Measurements from ENCODE around the gene SIGLEC14. TPM values are rescaled to one million over a fixed set of nuclear protein-coding genes. Genes with fewer than 3 reads are reported as not detected.

SIGLEC14 gene
- total and polyA plus RNA-seq, 4 donors, result 1.0 to 3.5 (median 2.0) TPM

- H3K36me3 ChIP-seq (ENCODE audit: control insufficient read depth, insufficient read depth, low read length), result peaks cover 39% of the 10 kb centered on the region
- H3K9me3 ChIP-seq (ENCODE audit: control insufficient read depth, insufficient read depth, low read length), result no peaks in the 10 kb centered on the region
- H3K4me3 ChIP-seq (ENCODE audit: low read depth, low read length), result peak overlapping the region; percentile 83
- H3K27ac ChIP-seq (ENCODE audit: low read depth, low read length), result peak overlapping the region; percentile 84
- H3K4me1 ChIP-seq (ENCODE audit: control insufficient read depth, insufficient read depth, low read length), result peaks cover 57% of the 10 kb centered on the region
- no peaks in the 10 kb centered on the region for H3K27me3 ChIP-seq (ENCODE audit: control insufficient read depth, insufficient read depth, low read length)
- WGBS (ENCODE audit: insufficient coverage), result 0% methylated on average over 3 of the region's 21 CpGs
- peak; percentile 54 to 93 (median 68) for DNase-seq (ENCODE audit: low read depth in 4 of 6, low spot score in 6 of 6)
Observed at GRCh38 chr19:51690454-51691073, 43.9 kb upstream of the SIGLEC14 start.

- H3K27me3 ChIP-seq (ENCODE audit: control insufficient read depth, insufficient read depth, low read length), result no peaks in the 10 kb centered on the region
- H3K4me1 ChIP-seq (ENCODE audit: control insufficient read depth, insufficient read depth, low read length), result peaks cover 57% of the 10 kb centered on the region
- H3K27ac ChIP-seq (ENCODE audit: low read depth, low read length), result peak overlapping the region; percentile 84
- peak overlapping the region; percentile 83 for H3K4me3 ChIP-seq (ENCODE audit: low read depth, low read length)
- H3K36me3 ChIP-seq (ENCODE audit: control insufficient read depth, insufficient read depth, low read length), result peaks cover 33% of the 10 kb centered on the region
- under 1% methylated on average over 17 of the region's 21 CpGs for WGBS (ENCODE audit: insufficient coverage)
- no peaks in the 10 kb centered on the region for H3K9me3 ChIP-seq (ENCODE audit: control insufficient read depth, insufficient read depth, low read length)
- peak in 3 of 6 donors; percentile 19 to 87 (median 78) for DNase-seq (ENCODE audit: low read depth in 4 of 6, low spot score in 6 of 6)
Observed at GRCh38 chr19:51689751-51690453, 43.3 kb upstream of the SIGLEC14 start.

DNA sequence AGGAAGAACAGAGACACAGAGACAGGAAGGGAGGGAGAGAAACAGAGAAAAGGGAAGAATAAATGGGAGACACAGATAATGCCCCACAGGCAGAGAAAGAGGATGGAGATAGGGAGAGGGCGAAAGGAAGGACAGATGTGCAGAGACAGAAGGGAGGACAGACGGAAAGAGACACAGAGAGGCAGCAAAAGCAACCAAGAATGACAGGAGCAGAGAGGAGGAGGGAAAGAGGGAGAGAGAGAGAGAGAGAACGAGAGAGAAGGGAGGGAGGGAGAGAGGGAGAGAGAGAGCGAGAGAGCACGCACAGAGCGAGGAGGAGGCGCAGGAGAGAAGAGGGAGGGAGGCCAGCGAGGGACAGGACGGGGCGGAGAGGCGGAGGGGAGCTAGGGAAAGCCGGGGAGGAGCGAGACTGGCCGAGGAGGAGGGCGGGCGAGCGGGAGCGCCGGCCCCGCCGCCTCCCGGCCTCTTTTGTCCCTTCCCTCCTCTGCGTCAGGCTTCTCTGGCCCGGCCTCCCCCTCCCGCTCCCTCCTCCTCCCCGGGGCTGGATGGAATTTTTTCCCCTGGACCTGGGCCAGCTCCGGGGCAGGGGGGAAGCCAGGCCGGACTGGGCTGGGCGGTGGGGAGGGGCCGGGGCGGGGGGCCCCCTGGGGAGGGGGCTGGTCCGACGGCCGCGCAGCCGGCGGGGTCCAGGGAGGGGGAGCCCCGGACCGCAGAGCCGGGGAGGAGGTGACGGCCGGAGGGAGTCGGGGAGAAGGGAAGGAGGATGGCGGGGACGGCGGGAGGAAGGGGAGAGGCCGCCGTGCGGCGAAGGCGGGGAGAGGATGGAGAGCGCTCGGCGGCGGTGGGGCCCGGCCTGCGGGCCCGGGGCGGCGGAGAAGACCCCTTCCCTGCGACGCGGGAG is 42.3 kb upstream of the SIGLEC14 start:
- Histone ChIP-seq H3K4me3 (ENCODE audit: low read depth, low read length) (peak overlapping the region; percentile 83), H3K4me1 (ENCODE audit: control insufficient read depth, insufficient read depth, low read length) (peaks cover 57% of the 10 kb centered on the region), H3K27me3 (ENCODE audit: control insufficient read depth, insufficient read depth, low read length) (no peaks in the 10 kb centered on the region), H3K36me3 (ENCODE audit: control insufficient read depth, insufficient read depth, low read length) (peaks cover 23% of the 10 kb centered on the region), H3K9me3 (ENCODE audit: control insufficient read depth, insufficient read depth, low read length) (no peaks in the 10 kb centered on the region), H3K27ac (ENCODE audit: low read depth, low read length) (peak overlapping the region; percentile 84)
- peak; percentile 73 to 98 (median 90) for DNase-seq (ENCODE audit: low read depth in 4 of 6, low spot score in 6 of 6)
- under 1% methylated on average over 39 of the region's 63 CpGs for WGBS (ENCODE audit: insufficient coverage)

GRCh38 chr19:51687791-51688670 is 41.4 kb upstream of the SIGLEC14 start:
- peak overlapping the region; percentile 83 for H3K4me3 ChIP-seq (ENCODE audit: low read depth, low read length)
- H3K36me3 ChIP-seq (ENCODE audit: control insufficient read depth, insufficient read depth, low read length), result peaks cover 14% of the 10 kb centered on the region
- peaks cover 49% of the 10 kb centered on the region for H3K4me1 ChIP-seq (ENCODE audit: control insufficient read depth, insufficient read depth, low read length)
- H3K27ac ChIP-seq (ENCODE audit: low read depth, low read length), result peak overlapping the region; percentile 84
- no peaks in the 10 kb centered on the region for H3K27me3 ChIP-seq (ENCODE audit: control insufficient read depth, insufficient read depth, low read length)
- peak in 3 of 6 donors; percentile 36 to 94 (median 44) for DNase-seq (ENCODE audit: low read depth in 4 of 6, low spot score in 6 of 6)
- no peaks in the 10 kb centered on the region for H3K9me3 ChIP-seq (ENCODE audit: control insufficient read depth, insufficient read depth, low read length)
- 5% methylated on average over 22 of the region's 22 CpGs for WGBS (ENCODE audit: insufficient coverage)

- DNase-seq (ENCODE audit: low read depth in 4 of 6, low spot score in 6 of 6), result no peak
- Histone ChIP-seq H3K4me3 (ENCODE audit: low read depth, low read length) (no peak overlapping the region), H3K4me1 (ENCODE audit: control insufficient read depth, insufficient read depth, low read length) (peaks cover 31% of the 10 kb centered on the region), H3K9me3 (ENCODE audit: control insufficient read depth, insufficient read depth, low read length) (no peaks in the 10 kb centered on the region), H3K27ac (ENCODE audit: low read depth, low read length) (no peak overlapping the region), H3K36me3 (ENCODE audit: control insufficient read depth, insufficient read depth, low read length) (no peaks in the 10 kb centered on the region), H3K27me3 (ENCODE audit: control insufficient read depth, insufficient read depth, low read length) (no peaks in the 10 kb centered on the region)
- WGBS (ENCODE audit: insufficient coverage), result no CpG with 5 or more reads among the region's 2 CpGs
Observed at GRCh38 chr19:51686171-51686570, 39.5 kb upstream of the SIGLEC14 start.

DNA sequence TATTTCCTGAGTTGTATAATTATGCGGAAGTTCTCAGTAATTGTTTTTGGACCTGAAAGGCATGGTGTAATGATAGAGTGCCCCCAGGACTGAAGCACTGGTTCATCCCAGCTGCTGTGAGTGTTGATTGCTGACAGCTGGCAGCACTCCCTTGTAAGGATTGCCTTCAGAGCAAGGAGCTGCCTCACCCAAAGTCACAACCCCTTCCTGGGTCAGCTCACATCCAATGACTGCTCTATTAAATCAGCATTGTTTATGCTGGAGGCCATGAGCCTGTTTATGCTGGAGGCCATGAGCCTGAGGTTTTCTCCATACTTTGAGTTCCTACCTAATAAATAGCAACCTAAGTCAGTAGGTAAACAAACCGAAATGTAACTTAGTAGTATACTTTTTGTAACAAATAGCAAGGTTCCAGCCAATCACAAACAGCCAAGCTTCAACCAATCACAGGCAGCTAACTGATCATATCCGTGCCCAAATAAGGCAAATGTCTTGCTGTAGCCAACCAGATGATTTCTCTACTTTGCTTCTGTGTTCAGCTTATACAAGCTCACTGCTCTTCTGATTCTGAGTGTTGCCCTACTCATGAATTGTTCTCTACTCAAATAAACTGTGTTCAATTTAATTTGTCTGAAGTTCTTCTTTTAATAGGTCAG is 34.8 kb upstream of the SIGLEC14 start:
- Histone ChIP-seq H3K4me3 (ENCODE audit: low read depth, low read length) (no peak overlapping the region), H3K4me1 (ENCODE audit: control insufficient read depth, insufficient read depth, low read length) (no peaks in the 10 kb centered on the region), H3K27me3 (ENCODE audit: control insufficient read depth, insufficient read depth, low read length) (peaks cover 2% of the 10 kb centered on the region), H3K9me3 (ENCODE audit: control insufficient read depth, insufficient read depth, low read length) (no peaks in the 10 kb centered on the region), H3K36me3 (ENCODE audit: control insufficient read depth, insufficient read depth, low read length) (no peaks in the 10 kb centered on the region), H3K27ac (ENCODE audit: low read depth, low read length) (no peak overlapping the region)
- 60% methylated on average over 1 of the region's 3 CpGs for WGBS (ENCODE audit: insufficient coverage)
- peak in 1 of 6 donors; percentile 28 for DNase-seq (ENCODE audit: low read depth in 4 of 6, low spot score in 6 of 6)

DNA sequence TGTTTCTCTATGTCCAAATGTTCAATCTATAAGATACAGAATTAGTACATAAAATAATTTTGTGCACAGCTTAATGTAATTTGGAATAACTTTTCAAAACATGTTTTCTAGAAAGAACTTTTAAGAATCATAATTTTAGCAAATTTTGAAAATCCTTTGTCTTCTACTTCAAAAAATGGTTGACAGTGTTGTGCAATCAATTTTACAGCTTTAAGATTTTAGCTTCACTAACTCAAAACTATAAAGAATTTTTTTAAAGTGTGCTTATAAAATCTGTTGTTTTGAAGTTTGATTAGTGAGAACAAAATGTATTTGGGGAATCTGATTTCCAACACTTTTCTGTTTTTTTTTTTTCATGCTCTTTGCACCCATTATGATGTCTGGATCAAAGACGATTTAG is 33.8 kb upstream of the SIGLEC14 start:
- no CpG with 5 or more reads among the region's 1 CpG for WGBS (ENCODE audit: insufficient coverage)
- Histone ChIP-seq H3K27me3 (ENCODE audit: control insufficient read depth, insufficient read depth, low read length) (peaks cover 2% of the 10 kb centered on the region), H3K9me3 (ENCODE audit: control insufficient read depth, insufficient read depth, low read length) (no peaks in the 10 kb centered on the region), H3K36me3 (ENCODE audit: control insufficient read depth, insufficient read depth, low read length) (no peaks in the 10 kb centered on the region), H3K4me1 (ENCODE audit: control insufficient read depth, insufficient read depth, low read length) (no peaks in the 10 kb centered on the region), H3K4me3 (ENCODE audit: low read depth, low read length) (no peak overlapping the region), H3K27ac (ENCODE audit: low read depth, low read length) (no peak overlapping the region)
- no peak for DNase-seq (ENCODE audit: low read depth in 4 of 6, low spot score in 6 of 6)

- Histone ChIP-seq H3K4me1 (ENCODE audit: control insufficient read depth, insufficient read depth, low read length) (no peaks in the 10 kb centered on the region), H3K4me3 (ENCODE audit: low read depth, low read length) (no peak overlapping the region), H3K27me3 (ENCODE audit: control insufficient read depth, insufficient read depth, low read length) (peaks cover 2% of the 10 kb centered on the region), H3K27ac (ENCODE audit: low read depth, low read length) (no peak overlapping the region), H3K36me3 (ENCODE audit: control insufficient read depth, insufficient read depth, low read length) (no peaks in the 10 kb centered on the region), H3K9me3 (ENCODE audit: control insufficient read depth, insufficient read depth, low read length) (no peaks in the 10 kb centered on the region)
- WGBS (ENCODE audit: insufficient coverage), result 83% methylated on average over 10 of the region's 11 CpGs
- no peak for DNase-seq (ENCODE audit: low read depth in 4 of 6, low spot score in 6 of 6)
Observed at GRCh38 chr19:51676566-51677083, 30.0 kb upstream of the SIGLEC14 start.

Data from spinal cord (tissue), 10 donors.